HG03432 (cell line): Measurements from ENCODE around the gene CST2.
"Not testable (repeated sequence)": the region's sequence is repeated elsewhere in the genome, so short reads cannot be mapped to it uniquely, and the experiment has no call there.

Source experiments
- ATAC-seq: cut with Tn5 transposase; IDR thresholded peaks from one replicate; pipeline ENCODE4 v1.9.1; 2021; ENCODE audit warnings: mild to moderate bottlenecking, moderate library complexity; ENCODE audit not compliant: unreplicated experiment

CST2 gene, protein sequence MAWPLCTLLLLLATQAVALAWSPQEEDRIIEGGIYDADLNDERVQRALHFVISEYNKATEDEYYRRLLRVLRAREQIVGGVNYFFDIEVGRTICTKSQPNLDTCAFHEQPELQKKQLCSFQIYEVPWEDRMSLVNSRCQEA

DNA sequence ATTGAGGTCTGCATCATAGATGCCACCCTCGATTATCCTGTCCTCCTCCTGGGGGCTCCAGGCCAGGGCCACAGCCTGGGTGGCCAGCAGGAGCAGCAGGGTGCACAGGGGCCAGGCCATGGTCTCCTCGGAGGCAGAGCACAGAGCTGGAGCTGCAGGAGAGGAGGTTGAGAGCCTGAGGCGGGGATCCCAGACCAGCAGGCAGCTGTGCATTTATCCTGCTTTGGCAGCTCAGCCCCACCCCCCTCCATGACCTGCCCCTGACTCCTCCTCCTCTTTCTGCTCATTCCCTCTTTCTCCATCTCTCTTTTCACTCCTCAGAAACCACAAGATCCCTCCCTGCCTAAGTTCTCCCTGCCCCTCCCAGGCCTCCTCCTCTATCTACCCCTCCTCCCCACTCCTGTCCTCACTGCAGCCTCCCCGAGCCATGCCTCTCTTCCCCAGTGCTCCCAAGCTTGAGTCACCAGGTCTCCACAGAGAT lies at the start of gene CST2:
TSS of gene CST2 (minus strand) at position 189 of the 481 bp plus-strand sequence. CDS start at position 120, 69 bp downstream.
- ATAC-seq, result no peak

DNA sequence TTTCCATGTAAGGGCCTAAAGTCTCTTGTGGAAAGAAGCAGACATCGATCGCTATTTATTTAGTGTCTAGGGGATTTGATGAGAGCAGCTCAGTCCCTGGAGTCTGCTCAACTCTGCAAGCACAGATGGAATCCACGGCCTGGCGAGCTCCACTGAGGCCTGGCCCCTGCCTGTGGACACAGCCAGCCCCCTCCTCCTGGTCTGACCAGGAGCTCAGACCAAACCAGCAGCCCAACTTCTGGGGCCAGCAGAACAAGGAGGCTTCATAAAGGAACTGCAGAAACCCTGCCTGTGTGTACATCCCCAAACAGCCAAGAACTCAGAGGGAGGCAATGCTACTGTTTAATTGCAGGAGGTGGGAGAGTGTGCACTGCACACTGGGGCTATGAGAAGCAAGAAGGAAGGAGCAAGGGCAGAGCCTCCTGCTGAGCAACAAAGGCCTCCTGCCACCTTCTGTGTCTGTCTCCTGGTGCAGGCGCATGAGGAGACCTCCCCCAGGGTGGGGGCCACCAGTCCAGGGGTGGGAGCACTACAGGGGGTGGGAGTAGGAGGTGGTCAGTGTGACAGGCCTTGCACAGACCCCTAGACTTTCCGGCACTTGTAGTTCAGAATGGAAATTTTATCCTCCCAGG lies 49.2 kb upstream of the CST2 start:
- ATAC-seq, result no peak

DNA sequence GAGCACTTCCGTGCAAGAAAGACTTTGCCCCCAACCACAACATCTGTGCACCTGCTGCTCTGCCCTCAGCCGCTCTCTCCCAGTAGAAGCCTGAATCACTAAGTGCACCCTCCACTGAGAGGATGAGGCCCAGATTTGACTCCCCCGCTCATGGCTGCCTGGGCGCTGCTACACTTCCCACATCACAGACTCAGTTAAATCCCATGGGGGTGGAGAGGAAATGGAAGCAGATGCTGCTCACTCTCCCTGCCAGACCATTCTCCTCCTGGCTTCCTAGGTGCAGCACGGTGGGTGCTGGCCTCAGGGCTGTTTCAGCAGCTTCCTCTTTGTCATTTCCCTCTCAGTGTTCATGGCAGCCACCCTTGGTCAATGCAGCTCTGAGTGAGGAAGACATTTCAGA lies 48.2 kb upstream of the CST2 start:
- ATAC-seq, result peak; percentile 59

DNA sequence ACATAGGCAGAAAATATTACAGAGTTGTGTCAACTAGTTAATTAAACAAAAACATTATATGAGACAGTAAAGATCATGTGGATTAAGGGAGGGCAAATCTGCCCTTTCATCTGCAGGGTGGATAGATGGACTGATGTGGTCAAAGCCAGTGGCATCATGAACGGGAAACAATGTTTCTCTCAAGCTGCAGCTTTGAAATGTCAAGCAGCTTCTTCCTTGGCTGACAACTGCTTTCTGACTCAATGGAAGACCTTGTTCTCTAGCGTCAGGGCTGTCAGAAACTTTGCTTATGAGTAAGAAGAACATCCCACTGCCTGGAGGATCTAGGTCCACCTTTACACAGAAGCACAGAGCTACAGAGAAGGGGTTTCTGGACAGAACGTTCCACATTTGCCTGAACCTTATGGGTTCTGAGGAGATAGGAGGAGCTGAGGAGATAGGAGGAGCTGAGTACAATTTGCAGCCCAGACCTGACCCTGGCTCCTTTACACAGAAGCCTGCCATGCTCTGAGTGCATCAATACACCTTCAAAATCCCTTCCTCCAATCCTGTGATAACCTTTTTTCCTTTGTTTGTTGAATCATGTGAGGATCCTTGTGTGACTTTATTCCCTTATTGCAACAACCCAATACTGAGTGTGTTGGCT lies 47.0 kb upstream of the CST2 start:
- no peak for ATAC-seq

DNA sequence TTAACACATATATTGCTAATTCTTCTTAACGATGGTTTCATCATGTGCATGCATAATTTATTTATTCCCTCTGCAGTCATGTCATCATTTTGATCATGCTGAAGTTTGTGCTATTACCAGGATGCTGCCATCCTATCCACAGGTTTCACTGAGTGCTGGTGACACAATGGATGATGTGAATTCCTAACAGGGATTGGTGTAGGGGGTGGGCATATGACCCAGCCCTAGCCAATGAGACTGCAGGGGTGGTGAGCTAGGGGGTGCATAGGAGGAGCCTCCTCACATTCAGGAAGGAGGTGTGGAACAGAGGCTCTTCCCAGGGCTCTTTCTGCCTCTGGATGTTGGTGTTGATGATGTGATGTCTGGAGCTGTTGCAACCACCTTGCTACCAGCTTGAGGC lies 45.5 kb upstream of the CST2 start:
- ATAC-seq, result no peak

DNA sequence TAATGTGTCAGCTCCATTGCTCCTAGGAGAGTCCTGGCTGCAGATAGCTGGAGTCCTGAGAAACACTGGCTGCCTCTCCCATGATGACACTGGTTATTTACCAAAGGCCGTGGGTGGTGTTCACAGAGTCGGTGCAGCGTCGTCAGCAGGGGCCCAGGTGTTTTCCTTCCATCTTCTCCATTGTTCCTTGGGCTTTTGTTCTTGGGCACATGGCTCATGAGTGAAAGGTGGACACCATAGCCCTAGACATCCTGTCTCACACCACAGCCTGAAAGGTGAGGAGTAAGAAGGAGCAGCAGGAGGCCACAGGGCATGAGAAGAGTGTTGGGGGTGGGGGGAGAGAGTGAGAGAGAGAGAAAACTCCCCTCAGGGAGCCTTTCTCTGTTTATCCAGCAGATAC lies 43.9 kb upstream of the CST2 start:
- ATAC-seq, result no peak

DNA sequence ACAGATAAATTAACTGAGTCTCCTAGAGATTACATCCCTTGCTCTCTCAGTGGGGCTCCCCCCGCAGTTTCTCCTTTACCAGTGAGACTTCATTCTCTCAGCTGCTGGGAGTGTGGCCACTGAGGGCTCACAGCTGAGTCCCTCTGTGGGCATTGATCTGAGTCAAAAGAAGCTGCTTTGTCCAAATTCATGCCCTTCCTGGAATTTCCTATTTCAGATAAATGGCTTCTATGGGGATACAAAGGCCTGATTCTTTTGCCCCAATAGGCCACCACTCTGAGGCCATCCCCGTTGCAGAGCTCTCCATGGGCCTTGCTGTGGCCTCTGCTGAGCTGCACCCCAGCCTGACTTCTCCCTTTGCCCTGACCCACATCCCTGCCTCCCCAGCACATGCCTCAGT lies 43.0 kb upstream of the CST2 start:
- ATAC-seq, result no peak

DNA sequence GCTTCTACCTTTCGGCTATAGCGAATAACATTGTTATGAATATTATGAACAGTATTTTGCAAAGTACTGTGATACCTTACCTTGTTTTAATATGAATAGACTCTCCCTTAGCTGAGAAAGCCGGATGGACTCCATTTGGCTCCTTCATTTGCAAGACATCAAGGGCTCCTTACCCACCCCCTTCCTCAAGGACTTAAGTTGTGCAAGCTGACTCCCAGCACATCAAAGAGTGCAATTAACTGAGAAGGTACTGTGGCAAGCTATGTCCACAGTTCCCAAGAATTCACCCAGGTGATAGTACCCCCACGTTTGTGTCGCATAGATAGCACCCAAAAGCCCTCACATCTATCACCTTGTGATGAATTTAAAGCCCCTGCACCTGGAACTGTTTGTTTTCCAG lies 41.8 kb upstream of the CST2 start:
- ATAC-seq, result no peak

DNA sequence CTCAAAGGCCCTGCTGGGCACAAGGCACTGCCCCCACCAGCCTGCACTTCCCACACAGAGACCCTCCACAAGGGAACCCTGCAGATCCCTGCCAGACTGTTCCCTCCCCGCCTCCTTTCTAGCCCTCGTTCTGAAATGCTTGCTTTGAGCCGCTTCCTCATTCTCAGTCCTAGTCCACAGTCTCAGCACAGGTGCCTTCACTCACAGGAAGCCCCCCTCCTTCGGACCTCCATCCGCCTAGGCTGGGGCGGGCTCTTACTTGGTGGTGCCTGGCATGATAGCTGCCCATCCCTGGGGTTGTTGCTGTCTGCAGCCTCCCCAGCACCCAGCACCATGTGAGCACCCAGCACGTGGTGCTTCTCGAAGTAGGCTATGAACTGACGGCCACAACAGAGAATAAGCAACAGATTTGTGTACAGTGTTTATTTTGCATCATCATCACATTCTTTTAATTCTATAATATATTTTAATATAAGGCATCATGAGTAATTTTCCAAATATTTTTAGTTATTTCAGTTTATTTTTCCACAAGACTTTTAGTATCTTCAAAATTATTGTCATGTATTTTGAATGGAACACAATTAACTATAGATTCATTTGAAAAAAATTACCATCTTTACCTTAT lies 40.7 kb upstream of the CST2 start:
- no peak for ATAC-seq

DNA sequence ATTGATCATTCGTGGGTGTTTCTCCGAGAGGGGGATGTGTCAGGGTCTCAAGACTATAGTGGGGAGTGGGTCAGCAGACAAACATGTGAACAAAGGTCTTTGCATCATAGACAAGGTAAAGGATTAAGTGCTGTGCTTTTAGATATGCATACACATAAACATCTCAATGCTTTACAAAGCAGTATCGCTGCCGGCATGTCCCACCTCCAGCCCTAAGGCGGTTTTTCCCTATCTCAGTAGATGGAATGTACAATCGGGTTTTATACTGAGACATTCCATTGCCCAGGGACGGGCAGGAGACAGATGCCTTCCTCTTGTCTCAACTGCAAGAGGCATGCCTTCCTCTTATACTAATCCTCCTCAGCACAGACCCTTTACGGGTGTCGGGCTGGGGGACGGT lies 34.2 kb upstream of the CST2 start:
- ATAC-seq, result not testable (repeated sequence)

DNA sequence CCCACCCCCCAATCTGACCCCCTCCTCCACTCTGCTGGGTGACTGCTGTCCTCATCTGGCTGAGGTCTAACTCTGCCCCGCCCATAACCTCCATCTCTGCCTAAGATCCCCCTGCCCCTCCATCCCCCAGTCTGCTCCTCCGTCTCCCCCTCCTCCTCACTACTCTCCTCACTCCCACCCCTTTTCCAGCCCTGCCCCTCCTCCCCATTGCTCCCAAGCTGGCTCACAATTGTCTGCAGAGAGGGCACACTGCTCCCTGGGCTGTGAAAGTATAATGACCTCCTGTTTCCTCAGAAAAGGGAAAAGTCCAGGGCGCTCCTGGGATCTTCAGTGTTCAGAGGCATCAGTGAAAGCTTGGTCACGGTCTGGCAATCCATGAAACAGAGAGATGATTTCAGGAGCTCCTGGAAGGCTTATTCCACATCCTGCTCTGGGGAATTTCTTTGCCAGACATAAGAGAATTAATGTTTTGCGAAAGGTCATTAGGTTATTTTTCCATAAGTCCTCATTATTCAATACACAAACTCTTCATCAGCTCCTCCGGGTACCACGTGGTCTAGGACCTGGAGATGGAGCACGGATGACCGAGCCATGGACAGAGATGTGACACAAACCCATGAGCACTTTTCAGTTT lies 31.6 kb upstream of the CST2 start:
- ATAC-seq, result no peak

DNA sequence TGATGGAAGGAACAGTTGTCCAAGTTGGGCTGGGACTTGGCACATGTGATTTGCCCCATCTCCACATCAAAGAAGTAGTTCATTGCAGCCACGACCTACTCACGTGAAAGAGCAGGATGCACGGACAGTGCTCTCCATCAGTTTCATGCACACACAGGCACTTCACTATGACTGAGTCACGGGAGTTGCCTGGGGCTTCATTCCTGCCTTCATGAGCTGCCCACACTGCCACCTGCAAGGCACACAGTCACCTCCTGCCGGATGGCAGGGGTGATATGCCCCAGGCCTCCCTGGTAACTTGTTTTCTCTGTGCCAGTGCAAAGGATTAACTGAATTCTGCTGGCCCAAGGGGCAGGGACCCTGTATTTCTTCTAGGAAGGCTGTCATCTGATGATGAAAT lies 30.2 kb upstream of the CST2 start:
- no peak for ATAC-seq

DNA sequence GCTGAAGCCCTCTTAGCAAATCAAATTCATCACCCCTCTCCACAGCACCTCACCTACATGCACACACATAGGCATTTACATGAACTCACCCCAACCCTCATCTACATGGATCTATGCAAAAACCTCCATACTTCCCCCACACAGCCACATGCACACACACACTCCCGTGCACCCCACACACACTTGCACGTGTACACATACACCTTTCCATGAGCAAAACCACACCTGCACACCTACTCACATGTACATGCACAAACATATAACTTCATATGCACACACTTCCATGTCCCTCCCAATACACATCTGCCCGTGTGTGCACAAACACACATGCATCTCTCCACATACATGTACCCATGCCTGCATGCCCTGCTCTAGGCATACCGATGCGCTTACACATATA lies 29.7 kb upstream of the CST2 start:
- no peak for ATAC-seq

DNA sequence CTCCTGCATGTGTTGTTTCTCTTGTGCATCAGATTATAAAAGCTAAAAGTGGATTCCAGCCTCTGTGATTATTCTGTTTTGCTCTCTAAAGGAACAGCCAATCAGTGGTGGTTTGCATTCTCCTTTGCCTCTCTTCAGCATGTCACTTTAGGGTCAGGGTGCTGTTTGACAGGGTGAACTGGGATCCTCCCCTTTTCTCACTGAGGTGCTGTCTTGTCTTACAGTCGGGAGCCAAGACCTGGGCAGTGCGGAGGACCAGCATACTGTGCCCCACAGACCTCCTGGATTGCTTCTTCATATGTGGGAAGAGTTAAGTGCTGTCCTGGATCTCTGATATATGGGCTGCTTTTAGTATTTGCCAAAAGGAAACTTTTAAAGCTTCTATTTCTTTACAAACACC lies 15.2 kb upstream of the CST2 start:
- no peak for ATAC-seq

DNA sequence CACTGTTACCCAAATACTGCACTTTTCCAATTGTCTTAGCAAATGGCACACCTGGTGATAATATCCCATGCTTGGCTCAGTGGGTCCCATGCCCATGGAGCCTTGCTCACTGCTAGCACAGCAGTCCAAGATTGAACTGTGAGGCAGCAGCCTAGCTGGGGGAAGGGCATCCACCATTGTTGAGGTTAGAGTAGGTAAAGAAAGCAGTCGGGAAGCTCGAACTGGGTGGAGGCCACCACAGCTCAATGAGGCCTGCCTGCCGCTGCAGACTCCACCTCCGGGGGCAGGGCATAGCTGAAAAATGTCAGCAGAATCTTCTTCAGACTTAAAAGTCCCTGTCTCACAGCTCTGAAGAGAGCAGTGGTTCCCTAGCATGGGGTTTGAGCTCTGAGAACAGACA lies 9.2 kb upstream of the CST2 start:
- no peak for ATAC-seq

DNA sequence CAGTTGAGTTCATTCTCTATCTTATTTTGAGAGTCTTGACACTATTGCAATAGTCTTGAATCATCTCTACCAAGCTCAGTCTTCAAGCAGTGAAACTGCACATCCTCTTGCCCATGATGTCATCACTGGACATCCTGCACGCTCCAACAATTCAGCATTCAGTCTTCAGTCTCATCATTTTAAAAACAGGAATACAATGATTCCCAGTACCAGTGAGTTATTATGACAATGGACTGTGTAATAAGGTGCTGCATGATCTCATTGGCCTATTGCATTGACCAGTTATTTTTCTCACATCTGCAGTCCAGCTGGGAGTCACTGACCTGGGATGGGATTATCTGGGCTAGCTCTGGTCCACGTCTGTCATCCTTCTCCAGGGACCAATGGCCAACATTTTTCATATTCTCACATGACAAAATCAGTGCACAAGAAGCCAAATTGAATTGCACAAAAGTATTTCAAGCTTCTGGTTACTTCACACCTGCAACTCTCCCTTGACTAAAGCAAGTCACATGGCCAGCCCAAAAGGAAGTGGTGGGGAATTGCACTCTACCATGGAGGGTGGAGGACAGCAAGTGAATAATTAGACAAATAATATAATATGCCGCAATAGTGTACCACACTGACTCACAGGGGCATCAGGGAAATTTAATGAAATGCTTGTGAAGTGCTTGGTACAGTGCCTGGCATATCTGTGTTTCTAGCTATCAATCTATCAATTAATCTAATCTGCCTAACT lies 6.4 kb upstream of the CST2 start:
- no peak for ATAC-seq

DNA sequence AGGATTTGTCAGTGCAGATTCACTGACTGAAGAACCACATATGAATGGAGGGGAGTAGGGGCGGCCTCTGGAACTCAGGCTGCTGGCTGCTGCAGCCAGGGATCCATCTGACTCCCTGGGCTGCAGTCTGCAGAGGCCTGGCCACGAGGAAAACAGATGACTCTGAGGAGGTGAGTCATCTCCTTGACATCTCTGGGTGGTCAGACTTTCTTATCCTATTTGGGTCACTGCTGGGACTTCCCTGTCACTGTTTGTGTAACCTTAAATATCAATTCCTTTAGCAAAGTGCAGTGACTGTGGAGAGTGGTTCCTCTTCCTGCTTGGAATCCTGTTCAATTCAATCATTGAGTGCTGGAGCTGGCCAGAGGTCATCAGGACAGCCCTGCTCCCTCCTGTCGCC lies 5.4 kb upstream of the CST2 start:
- ATAC-seq, result not testable (repeated sequence)

DNA sequence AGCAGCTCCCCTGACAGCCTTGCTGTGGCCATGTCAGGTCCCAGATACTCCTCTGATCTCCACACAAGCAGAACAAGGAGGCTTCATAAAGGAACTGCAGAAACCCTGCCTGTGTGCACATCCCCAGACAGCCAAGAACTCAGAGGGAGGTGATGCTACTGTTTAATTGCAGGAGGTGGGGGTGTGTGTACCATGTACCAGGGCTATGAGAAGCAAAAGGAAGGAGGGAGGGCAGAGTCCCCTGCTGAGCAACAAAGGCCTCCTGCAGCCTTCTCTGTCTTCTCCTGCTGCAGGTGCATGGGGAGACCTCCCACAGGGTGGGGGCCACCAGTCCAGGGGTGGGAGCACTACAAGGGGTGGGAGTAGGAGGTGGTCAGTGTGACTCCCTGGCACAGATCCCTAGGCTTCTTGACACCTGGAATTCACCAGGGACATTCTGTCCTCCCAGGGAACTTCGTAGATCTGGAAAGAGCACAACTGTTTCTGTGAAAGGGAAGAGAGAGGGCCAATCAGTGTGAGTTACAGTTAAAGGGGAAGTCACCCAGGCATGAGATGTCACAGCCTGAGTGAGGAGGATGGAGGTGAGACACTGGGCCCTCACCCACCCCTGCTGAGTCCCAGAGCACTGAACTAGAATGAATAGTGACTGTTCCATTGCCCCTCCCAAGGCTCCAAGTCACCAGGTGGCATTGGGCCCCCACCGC lies 2.8 kb downstream of the CST2 start:
- no peak for ATAC-seq

DNA sequence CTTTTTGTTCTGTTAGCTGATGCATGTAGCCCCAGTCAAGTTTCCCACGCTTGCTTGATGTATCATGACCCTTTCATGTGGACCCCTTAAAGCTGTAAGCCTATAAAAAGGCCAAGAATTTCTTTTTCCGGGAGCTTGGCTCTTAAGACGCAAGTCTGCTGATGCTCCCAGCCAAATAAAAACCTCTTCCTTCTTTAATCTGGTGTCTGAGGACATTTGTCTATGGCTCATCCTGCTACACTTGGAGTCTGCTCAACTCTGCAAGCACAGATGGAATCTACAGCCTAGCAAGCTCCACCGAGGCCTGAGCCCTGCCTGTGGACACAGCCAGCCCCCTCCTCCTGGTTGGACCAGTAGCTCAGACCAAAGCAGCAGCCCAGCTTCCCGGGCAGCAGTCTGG lies 3.4 kb downstream of the CST2 start:
- ATAC-seq, result no peak

DNA sequence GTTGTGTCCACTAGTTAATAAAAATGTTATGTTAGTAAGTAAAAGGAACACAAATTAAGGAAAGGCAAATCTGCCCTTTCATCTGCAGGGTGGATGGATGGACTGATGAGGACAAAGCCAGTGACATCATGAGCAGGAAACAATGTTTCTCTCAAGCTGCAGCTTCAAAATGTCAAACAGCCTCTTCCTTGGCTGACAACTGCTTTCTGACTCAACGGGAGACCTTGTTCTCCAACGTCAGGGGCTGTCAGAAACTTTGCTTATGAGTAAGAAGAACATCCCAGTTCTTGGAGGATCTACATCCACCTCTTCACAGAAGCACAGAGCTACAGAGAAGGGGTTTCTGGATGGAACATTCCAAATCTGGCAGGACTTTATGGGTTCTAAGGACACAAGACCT lies 6.0 kb downstream of the CST2 start:
- no peak for ATAC-seq
